ENCODE results near the gene ZNF584.

The ZNF584 gene

DNA sequence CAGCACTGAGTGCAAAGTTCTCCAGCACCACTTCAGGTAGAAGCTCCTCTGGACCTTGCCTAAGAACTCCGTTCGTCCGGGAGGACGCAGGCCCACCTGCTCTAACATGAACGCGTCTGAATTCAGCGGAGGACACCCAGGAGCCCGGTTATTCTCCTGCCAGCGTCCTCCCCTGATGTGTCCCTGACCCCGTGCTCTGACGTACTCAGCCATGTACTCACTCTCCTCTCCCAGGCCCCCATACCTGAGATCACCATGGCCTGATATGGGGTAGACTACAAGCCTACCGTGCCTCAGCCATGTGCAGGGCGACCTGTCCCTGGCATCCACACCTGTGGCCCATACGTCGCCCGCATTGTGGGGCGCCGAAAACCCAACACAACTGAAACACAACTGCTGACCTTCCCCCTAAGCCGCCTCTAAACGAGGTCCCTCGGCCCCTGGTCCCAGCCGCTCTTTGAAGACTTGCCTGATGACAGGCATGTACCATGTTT is 744 bp upstream of the ZNF584 start:
- H3K4me2 ChIP-seq (ENCODE audit: low read depth, low read length, poor library complexity, severe bottlenecking) = peak overlapping the region; percentile 83
- TF ChIP-seq EZH2phosphoT487 (IDR thresholded peaks at IDR 0.05; ENCODE audit: borderline replicate concordance) = no peak
- TF ChIP-seq, protein P1, sequence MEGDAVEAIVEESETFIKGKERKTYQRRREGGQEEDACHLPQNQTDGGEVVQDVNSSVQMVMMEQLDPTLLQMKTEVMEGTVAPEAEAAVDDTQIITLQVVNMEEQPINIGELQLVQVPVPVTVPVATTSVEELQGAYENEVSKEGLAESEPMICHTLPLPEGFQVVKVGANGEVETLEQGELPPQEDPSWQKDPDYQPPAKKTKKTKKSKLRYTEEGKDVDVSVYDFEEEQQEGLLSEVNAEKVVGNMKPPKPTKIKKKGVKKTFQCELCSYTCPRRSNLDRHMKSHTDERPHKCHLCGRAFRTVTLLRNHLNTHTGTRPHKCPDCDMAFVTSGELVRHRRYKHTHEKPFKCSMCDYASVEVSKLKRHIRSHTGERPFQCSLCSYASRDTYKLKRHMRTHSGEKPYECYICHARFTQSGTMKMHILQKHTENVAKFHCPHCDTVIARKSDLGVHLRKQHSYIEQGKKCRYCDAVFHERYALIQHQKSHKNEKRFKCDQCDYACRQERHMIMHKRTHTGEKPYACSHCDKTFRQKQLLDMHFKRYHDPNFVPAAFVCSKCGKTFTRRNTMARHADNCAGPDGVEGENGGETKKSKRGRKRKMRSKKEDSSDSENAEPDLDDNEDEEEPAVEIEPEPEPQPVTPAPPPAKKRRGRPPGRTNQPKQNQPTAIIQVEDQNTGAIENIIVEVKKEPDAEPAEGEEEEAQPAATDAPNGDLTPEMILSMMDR (conservative IDR thresholded peaks at IDR 0.05; ENCODE audit: low read length) = no peak
- no peaks in the 10 kb centered on the region for H3K36me3 ChIP-seq (ENCODE audit: insufficient read depth, low read length)
- peaks cover 22% of the 10 kb centered on the region for H3K4me1 ChIP-seq (ENCODE audit: insufficient read depth, low read length, poor library complexity, severe bottlenecking)
- no peaks in the 10 kb centered on the region for H3K9me3 ChIP-seq (ENCODE audit: insufficient read depth, low read depth, low read length)
- no peaks in the 10 kb centered on the region for H3K27me3 ChIP-seq (ENCODE audit: insufficient read depth, low read length, poor library complexity, severe bottlenecking)
- peak overlapping the region; percentile 89 for H3K9ac ChIP-seq (ENCODE audit: low read depth, low read length, poor library complexity, severe bottlenecking)
- peak overlapping the region; percentile 92 for H2AFZ ChIP-seq (ENCODE audit: low read length)
- no peaks in the 10 kb centered on the region for H4K20me1 ChIP-seq (ENCODE audit: insufficient read depth, low read length, poor library complexity, severe bottlenecking)
- H3K9me2 ChIP-seq (replicated peaks; ENCODE audit: low read depth, low read length) = no peaks in the 10 kb centered on the region
- peak overlapping the region; percentile 86 for H3K4me3 ChIP-seq (ENCODE audit: low read length, poor library complexity, severe bottlenecking)
- H3K79me2 ChIP-seq (ENCODE audit: insufficient read depth, low read length) = peaks cover 18% of the 10 kb centered on the region; the same call in 1 of the 2 replicates
- peaks cover 6% of the 10 kb centered on the region; the same call in 1 of the 2 replicates for H3F3A ChIP-seq (ENCODE audit: low read depth)

DNA sequence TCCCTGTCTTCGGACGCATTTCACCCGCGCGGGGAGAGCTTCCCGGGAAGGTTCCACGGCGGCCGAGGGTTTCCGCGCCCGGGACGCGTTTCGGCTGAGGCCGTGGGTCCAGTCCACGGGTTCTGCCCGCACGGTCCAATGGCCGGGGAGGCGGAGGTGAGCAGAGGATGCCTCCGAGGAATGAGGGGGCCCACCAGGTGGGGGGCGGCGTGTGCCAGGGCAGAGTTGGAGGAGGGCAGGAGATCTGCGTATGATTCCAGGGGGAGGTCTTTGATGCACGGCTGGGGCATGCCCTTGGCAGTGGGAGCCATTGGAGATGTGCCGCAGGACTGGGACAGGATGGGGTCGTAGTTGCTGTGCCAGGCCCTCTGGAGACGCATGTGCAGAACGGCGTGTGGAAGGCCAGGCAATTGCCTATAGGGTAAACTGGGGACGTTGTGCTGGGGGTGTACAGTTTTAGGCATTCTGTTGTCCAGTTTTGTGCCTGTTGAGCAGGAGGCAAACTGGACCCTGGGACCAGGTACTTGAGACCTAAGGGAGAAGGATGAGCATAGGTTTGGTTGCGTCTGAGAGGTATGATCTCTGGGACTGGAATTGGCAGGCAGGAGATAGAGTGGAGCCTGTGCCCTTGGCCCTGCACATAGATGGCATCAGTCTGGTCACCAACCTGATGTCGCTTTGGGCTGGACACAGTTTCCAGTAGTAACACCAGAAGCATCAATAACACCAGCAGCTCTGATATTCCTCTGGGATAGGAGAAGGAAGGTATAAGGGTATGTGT is 751 bp downstream of the ZNF584 start:
- no peaks in the 10 kb centered on the region for H3K9me2 ChIP-seq (replicated peaks; ENCODE audit: low read depth, low read length)
- H3K4me3 ChIP-seq (ENCODE audit: low read length, poor library complexity, severe bottlenecking) = peak overlapping the region; percentile 86
- no peaks in the 10 kb centered on the region for H3K36me3 ChIP-seq (ENCODE audit: insufficient read depth, low read length)
- no peak for TF ChIP-seq EZH2phosphoT487 (IDR thresholded peaks at IDR 0.05; ENCODE audit: borderline replicate concordance)
- TF ChIP-seq, protein P1 (conservative IDR thresholded peaks at IDR 0.05; ENCODE audit: low read length) = no peak
- H3K79me2 ChIP-seq (ENCODE audit: insufficient read depth, low read length) = peaks cover 18% of the 10 kb centered on the region; the same call in 1 of the 2 replicates
- peaks cover 22% of the 10 kb centered on the region for H3K4me1 ChIP-seq (ENCODE audit: insufficient read depth, low read length, poor library complexity, severe bottlenecking)
- no peaks in the 10 kb centered on the region for H3F3A ChIP-seq (ENCODE audit: low read depth)
- no peaks in the 10 kb centered on the region for H3K9me3 ChIP-seq (ENCODE audit: insufficient read depth, low read depth, low read length)
- H3K4me2 ChIP-seq (ENCODE audit: low read depth, low read length, poor library complexity, severe bottlenecking) = peak overlapping the region; percentile 91
- H3K27me3 ChIP-seq (ENCODE audit: insufficient read depth, low read length, poor library complexity, severe bottlenecking) = no peaks in the 10 kb centered on the region
- no peaks in the 10 kb centered on the region for H4K20me1 ChIP-seq (ENCODE audit: insufficient read depth, low read length, poor library complexity, severe bottlenecking)
- H3K9ac ChIP-seq (ENCODE audit: low read depth, low read length, poor library complexity, severe bottlenecking) = peak overlapping the region; percentile 89
- H2AFZ ChIP-seq (ENCODE audit: low read length) = peak overlapping the region; percentile 92

DNA sequence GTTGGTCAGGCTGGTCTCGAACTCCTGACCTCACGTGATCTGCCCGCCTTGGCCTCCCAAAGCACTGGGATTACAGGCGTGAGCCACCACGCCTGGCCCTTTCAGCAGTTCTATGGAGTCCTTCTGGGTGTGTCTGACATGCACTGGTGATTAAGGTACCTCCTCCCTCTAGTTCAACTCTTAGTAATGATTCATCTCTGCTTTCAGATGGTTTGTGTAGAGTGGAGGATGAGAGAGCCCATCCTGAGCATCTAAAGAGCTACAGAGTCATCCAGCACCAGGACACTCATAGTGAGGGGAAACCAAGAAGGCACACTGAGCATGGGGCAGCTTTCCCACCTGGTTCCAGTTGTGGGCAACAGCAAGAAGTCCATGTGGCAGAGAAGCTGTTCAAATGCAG is 8.2 kb downstream of the ZNF584 start:
- H2AFZ ChIP-seq (ENCODE audit: low read length) = no peak overlapping the region
- no peaks in the 10 kb centered on the region for H4K20me1 ChIP-seq (ENCODE audit: insufficient read depth, low read length, poor library complexity, severe bottlenecking)
- H3K9me2 ChIP-seq (replicated peaks; ENCODE audit: low read depth, low read length) = no peaks in the 10 kb centered on the region
- H3F3A ChIP-seq (ENCODE audit: low read depth) = no peaks in the 10 kb centered on the region
- no peak for TF ChIP-seq EZH2phosphoT487 (IDR thresholded peaks at IDR 0.05; ENCODE audit: borderline replicate concordance)
- TF ChIP-seq, protein P1 (conservative IDR thresholded peaks at IDR 0.05; ENCODE audit: low read length) = no peak
- H3K79me2 ChIP-seq (ENCODE audit: insufficient read depth, low read length) = no peaks in the 10 kb centered on the region
- H3K9ac ChIP-seq (ENCODE audit: low read depth, low read length, poor library complexity, severe bottlenecking) = no peak overlapping the region
- H3K27me3 ChIP-seq (ENCODE audit: insufficient read depth, low read length, poor library complexity, severe bottlenecking) = no peaks in the 10 kb centered on the region
- H3K4me2 ChIP-seq (ENCODE audit: low read depth, low read length, poor library complexity, severe bottlenecking) = no peak overlapping the region
- H3K9me3 ChIP-seq (ENCODE audit: insufficient read depth, low read depth, low read length) = no peaks in the 10 kb centered on the region
- H3K36me3 ChIP-seq (ENCODE audit: insufficient read depth, low read length) = peaks cover 10% of the 10 kb centered on the region; the same call in 1 of the 2 replicates
- no peaks in the 10 kb centered on the region for H3K4me1 ChIP-seq (ENCODE audit: insufficient read depth, low read length, poor library complexity, severe bottlenecking)
- H3K4me3 ChIP-seq (ENCODE audit: low read length, poor library complexity, severe bottlenecking) = no peak overlapping the region

Data from Loucy (cell line).